Stimulated activated CD4-positive, alpha-beta T cell treated with anti-CD3 and anti-CD28 coated beads, Interleukin-15, amount 100 ng/mL, for 24 hours (primary cell): ENCODE measurements around the gene SS18L1.
A peak's percentile ranks its signal among the peaks of the same experiment; 100 is the strongest.

Experiments used
- DNase-seq: peaks from one replicate; pipeline ENCODE4 v3.0.0-alpha.2; 2020

SS18L1 gene

DNA sequence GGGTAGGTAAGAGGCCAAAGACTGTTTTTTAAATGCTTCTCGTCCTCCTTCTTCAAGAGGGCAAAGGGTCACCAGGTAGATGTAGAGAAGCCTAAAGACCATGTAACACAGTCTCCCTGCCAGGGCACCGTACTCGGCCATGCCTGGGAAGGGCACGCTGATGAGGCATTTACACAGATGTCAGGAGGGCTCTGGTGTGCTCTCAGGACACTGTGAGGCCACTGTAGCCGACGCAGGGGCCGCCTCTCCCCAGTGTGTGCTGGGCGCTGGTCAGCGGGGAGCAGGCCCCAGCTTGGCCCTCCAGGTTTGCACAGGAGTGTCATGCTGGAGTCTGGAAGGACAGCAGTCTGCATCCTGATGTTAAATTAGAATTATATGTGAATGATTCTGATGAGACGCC, 32.1 kb downstream of the SS18L1 start:
- DNase-seq: no peak

DNA sequence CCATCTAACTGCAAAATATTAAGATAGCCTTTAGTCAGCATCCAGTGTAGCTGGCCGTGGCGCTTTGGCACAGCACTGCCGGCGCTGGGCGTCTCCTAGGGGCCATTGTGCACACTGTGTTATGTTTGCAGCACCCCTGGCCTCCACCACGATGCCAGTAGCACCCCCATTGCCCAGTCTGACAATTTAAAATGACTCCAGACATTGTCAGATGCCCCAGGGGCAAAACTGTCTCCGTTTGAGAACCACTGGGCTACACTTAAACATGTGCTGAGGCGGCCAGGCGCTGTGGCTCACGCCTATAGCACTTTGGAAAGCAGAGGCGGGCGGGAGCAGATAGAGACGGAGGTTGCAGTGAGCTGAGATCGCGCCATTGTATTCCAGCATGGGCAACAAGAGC, 33.3 kb downstream of the SS18L1 start:
- no peak for DNase-seq

DNA sequence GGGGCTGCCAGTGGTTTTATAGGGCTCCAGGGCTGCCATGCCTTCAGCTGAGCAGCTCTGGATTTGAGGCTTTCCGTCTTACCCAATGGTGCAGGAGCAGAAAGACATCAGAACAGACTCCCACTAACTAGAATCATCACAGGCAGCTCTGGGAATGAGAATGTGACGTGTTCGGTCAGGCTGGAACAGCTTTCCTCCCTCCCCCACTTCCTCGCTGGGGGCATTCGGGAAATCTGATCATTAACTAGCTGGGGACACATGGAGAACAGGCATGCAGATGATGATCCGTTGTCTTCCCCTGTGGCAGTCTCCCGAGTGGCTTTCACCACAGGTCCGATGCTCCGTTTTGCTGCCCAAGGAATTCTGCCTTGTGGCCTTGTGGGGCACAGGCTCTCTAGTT, 33.7 kb downstream of the SS18L1 start:
- DNase-seq: no peak

DNA sequence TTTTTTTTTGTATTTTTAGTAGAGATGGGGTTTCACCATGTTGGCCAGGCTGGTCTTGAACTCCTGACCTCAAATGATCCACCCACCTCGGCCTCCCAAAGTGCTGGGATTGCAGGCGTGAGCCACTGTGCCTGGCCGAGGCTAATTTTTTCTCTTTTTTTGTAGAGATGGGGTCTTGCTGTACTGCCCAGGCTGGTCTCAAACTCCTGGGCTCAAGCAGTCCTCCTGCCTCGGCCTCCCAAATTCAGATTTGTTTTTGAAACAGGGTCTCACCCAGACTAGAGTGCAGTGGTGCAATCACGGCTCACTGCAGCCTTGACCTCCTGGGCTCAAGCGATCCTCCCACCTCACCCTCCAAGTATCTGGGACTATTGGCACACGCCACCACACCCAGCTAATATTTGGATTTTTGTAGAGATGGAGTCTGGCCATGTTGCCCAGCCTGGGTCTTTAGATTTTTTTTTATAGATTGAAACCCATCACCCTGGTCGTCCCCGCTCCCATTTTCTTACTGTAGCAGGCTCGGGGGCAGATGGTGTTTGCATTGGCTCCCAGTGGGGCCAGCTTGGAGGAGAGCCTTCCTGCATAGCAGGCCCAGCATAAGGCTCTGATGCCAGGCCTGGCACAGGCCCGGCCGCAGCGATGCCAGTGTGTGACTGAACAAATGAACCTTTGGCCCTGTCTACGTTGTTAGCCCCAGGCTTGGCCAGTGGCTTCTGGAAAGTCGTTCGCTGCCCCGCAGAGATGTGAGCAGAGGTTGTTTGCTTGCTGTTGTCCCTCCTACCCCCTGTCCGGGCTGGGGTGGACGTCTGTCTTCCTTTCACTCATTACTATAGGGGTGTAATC, 35.0 kb downstream of the SS18L1 start:
- DNase-seq: no peak

DNA sequence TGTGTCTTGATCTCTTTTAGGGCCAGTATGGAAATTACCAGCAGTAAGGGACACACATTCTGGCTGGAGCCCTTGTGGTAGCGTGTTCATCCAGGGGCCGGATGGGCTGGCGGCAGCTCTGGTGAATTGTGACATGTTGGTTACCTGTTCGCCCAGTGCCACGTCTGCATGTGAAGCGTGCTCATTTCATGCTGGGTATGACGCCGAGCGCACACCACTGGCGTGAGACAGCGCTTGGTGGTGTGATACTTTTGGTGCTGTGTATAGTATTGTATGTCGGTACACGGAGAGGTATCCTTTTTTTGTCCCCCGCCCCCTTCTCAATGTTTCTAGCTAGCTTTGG, 35.6 kb downstream of the SS18L1 start:
- DNase-seq: no peak

DNA sequence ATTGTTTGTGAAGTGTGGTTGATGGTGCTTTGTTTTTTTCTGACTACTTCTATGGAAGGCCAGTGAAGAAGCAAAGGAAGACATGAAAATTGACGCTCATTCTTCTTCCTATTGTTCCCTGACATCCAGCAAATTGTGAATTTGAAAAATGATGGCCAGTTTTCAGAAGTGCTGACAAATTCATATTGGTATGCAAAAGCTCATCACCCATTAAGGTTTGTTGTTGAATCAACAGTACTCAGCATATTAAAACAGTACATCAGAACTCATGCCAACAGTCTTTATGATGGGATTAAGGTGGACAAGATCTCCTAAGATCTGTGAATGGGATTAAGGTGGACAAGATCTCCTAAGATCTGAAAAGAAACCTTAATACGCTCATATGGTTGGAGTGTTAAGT, 38.2 kb downstream of the SS18L1 start:
- no peak for DNase-seq

DNA sequence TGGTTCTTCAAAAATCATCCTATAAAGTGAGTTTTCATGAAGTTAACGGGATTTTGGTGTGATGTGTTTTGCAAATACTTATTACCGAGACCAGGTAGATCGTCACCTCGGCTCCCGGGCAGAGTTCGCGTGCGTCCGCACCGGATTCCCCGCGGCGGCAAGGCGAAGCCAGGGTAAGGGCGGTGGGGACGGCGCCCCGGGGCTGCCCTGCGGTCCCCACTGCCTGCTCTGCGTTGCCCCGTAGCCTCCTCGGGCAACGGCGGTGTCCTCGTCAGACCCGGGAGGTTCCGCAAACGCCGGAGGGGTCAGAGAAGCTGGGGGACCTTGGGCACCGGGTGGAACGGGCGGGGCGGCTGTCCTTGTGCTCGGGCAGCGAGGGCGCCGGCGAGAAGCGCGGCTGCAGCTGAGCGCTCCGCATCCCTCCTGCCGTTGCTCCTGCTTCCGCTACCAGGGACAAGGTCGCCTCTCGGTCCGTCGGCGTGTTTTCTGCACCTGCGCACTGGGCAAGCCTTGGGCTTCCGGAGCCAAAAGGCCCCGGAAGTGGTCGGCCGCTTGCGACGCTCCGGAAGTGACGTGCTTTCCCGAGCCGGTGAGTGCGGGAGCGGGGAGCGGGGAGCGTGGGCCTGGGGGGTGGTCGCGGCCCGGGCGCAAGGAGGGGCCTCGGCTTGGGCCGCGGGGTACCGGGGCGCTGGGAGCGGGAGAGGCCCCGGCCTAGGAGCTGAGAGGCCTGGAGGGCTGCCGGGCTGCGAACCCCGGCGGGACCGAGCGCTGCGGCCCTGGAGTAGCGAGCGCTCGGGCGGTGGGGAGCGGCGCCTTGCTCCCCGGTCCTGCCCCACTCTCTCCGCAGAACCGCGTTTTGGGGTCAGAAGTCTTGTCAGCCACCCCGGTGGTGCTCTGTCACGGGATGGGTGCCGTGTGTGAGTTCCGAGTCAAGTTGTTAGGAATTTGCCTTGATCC, 39.2 kb downstream of the SS18L1 start, which contains the start of gene MTG2:
Gene MTG2, plus strand, starts transcription at position 560 of the 957 bp plus-strand sequence. CDS start 10,393 bp downstream, outside the sequence.
- peak; percentile 96 for DNase-seq

DNA sequence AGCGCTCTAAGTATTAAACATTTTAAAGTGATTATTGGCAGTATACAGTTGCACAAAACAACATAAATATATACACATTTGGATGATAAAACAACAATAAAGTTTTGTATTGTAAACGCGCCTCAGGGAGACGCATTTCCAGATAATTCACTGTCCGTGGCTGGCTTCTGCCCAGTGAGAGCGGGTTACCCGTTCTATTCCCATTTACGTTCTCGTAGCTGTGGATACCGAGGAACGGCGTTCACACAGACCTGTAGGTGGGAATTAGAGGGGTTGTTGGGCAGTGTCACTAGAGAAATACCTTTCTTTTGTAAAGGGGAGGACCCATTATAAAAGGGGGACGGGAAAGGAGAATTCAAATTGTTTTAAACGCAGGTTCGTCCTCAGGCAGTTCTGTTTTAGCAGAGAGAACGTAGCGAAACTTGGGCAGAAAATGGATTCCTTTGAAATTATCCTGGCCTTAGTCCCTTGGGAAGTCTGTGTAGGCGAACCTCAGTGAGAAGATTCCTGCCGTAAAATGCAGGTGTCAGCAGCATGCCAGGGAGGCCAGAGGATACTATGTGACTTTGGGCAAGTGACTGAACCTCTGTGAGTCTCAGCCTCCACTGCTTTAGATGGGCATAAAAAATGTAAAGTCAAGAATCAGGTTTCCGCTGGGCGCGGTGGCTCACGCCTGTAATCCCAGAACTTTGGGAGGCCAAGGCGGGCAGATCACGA, 40.0 kb downstream of the SS18L1 start:
- DNase-seq: no peak

DNA sequence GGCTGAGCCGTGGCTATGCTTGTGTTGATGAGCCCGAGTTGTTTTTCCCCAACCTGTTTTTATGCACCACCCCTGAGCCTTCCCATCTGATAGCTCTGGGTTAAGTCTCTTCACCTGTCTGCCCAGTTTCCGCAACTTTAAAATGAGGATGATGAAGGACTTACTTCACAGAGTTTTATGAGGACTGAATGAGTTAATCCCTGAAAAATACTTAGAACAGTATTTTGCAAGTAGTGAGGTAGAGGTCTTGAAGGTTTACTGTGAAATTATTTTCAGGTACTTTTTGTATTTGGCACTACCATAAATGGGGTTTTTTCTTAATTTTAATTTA, 42.5 kb downstream of the SS18L1 start:
- no peak for DNase-seq

DNA sequence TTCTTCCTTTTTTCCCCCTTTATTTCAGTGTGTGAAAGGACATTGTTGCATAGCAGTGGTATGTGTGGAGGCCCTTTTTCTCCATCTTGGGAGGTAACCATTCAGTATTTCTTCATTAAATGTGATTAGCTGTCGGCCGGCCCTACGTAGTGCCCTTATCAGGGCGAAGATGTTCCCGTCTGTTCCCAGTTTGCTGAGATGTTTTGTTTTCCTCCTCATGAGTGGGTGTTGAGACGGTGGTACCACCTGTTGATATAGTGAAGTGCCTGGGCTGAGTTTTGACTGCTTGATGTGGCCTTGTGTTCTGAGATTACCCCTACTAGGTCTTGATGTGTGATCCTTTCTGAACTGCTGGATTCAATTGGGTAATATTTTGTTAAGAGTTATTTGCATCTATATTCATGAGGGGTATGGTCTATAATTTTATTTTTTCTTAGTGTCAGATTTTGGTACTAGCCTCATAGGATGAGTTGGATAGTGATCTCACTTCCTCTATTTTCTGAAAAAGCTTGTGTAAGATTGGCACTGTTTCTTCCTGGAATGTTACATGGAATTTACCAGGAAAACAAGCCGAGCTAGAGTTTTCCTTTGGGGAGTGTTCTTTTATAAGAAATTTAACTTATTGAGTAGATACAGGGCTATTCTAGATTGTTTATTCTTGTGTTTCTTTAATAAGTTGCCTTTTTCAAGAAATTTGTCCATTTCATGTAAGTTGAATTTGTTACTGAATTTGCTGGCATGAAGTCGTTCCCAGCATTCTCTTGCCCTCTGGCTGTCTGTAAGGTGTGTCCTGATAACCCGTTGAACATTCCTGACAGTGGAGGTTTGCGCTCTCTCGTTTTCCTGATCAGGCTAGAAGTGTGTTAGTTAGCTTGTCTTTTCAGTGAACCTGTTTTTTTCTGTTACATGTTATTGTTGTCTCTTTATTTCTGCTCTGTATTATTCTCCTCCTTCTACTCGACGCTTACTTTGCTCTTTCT, 43.6 kb downstream of the SS18L1 start:
- no peak for DNase-seq

DNA sequence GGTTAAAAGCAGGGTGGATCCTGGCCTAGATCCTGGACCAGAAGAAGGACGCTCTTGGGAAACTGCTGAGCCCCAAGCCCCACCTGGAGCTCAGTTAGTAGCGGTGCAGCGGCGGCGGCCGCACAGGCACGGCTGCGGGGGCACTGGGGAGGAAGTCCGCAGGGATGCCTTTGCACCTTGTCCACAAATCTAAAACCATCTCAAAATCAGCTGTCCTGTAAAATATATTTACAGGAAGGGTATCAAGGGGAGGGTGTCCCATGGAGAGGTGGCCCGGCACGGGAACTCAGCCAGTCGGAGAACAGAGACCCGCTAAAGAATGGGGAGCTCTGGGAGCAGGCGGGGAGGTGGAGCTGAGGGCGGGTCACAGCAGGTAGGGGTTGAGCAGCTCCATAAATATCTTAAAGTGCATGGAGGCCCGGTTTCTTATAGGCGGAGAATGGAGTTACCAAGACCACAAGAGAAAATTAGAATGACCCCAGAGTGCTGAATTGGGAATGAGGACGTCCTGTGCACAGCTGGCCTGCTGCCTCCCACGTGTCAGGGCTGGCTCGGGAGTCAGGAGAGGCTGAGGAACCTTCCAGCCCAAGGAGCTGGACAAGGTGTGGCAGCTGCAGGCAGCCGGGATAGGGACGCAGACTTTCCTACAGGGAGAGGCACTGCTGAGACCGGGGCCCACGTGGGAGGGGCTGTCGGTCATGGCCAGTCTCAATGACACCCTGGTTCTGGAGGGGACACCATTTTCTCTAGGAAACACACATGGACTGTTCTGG, 47.3 kb downstream of the SS18L1 start:
- DNase-seq: no peak

DNA sequence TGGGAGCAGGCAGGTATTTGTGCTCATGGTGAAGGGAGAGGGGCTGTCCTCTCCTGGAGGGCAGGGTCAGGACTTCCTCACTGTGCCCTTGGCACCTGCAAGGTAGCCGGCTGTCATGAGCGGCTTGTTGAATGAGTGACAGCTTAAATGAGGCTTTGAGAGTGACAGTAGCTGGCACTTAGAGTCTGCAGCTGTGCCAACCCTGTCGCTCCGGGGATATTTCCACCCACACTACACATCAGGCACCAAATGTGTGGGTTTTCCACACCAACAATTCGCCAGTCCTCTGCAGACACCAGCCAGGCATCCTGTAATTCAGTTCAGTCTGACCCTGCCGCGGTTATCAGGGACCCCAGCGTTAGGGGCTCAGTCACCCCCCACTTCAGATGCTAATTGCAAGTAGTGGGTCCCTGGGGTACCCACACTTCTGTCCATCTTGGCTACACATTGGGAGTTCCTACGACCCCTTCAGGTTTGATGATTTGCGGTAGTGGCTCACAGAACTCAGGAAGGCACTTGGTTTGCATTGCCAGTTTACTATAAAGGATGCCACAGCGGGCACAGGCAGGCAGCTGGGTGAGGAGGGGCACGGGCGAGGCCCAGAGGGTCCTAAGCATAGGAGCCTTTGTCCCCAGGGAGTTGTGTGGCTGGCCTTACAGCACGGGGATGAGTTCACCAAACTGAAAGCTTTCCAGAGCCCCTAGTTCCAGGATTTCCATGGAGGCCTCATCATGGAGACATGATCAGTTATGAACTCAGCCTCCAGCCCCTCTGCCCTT, 48.4 kb downstream of the SS18L1 start:
- no peak for DNase-seq

DNA sequence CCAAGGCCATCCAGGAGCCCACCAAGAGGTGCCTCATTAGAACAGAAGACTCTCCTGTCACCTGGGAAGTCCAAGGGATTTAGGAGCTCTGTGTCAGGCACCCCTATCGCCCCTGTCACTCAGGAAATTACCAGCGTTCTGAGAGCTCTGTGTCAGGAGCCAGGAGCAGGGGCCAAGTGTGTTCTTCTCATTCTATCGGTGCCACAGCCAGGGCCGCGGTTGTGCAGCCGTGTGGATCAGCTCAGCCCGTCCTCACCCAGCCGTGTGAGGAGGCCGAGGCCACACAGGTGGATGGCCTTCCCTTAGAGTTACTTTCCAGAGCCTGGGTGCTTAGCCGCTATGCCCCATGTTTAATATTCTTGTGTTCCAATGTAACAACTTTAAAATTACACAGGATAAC, 49.1 kb downstream of the SS18L1 start:
- DNase-seq: no peak

DNA sequence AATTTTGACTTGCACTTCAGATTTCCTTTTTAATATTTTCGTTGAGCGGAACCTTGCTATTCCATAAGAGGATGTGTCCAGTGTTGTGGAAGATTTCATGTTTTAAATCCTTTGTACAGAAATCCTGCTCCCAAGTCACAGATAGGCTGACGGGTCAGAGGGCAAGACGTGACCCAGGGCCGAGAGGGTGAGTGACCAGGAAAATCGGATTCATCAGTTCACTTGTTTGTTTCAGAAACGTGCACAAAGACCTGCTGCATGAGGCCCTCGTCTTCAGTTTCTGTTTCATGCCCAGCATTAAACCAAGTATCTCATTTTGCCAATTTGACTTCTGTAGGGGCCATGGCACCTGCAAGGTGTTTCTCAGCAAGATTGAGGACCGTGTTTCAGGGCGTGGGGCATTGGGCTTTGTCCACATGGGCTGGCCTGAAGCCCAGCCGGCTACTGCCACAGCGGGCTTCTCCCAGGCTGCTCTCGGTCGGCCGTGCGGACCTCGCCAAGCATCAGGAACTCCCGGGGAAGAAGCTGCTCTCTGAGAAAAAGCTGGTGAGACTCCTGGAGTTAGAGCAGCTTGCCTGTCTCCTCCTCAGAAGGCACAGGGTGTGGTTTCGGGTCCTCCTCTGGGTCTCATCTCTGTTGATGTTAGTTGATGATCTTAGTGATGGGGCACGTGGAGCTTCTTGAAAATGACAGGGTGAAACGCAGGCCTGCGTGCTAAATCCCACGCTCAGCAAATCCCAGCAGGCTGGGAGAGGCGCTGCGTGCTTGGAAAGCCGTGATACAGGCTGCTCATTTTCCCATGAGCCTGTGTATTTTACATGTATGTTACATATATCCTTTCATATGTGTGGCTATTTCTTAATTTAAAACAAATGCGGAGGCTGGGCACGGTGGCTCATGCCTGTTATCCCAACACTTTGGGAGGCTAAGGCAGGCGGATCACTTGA, 49.8 kb downstream of the SS18L1 start:
- DNase-seq: no peak

DNA sequence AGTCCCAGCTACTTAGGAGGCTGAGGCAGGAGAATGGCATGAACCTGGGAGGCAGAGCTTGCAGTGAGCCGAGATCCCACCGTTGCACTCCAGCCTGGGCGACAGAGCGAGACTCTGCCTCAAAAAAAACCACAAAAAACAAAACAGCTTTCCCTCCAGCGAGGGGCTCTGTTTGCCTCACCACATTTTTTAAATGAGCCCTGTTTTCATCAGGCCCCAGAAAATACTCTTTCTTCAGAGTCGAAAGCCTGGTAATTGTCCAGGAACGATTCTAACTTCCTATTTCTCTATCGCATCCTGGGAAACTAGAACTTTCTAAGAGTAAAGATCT, 51.5 kb downstream of the SS18L1 start:
- DNase-seq: no peak

DNA sequence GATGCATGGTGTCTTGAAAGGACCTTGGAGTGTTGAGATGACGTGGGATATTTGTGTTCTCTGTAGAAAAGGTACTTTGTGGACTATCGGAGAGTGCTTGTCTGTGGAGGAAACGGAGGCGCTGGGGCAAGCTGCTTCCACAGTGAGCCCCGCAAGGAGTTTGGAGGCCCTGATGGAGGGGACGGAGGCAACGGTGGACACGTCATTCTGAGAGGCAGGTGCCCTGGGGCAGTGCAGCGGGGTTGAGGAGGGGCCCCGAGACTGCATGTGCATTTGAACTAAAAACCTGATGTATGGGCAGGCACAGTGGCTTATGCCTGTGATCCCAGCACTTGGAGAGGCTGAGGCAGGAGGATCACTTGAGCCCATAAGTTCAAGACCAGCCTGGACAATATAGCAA, 52.2 kb downstream of the SS18L1 start:
- no peak for DNase-seq

DNA sequence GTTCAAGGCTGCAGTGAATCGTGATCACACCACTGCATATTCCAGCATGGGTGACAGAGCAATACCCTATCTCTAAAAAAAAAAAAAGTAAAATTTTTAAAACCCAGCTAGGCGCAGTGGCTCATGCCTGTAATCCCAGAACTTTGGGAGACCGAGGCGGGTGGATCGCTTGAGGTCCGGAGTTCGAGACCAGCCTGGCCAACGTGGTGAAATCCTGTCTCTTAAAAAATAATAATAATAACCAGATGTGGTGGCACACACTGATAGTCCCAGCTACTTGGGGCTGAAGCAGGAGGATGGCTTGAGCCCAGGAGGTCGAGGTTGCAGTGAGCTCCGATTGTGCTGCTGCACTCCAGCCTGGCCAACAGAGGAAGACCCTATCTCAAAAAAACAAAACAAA, 52.7 kb downstream of the SS18L1 start:
- no peak for DNase-seq

DNA sequence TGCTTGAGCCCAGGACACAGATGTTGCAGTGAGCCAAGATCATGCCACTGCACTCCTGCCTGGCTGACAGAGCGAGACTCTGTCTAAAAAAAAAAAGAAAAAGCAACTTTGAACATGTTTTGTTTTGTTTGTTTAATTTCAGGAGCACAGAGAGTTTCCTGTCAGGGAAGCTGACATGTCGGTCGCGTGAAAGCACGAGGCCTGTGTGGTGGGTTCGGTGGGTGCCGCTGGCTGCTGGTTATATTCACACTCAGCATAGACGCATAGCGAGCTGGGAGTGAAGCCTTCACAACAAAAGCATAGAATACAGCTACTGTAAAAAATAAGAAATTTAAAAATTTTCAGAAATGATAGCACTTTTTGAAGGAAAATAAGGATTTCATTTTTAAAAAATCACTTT, 53.7 kb downstream of the SS18L1 start:
- no peak for DNase-seq

DNA sequence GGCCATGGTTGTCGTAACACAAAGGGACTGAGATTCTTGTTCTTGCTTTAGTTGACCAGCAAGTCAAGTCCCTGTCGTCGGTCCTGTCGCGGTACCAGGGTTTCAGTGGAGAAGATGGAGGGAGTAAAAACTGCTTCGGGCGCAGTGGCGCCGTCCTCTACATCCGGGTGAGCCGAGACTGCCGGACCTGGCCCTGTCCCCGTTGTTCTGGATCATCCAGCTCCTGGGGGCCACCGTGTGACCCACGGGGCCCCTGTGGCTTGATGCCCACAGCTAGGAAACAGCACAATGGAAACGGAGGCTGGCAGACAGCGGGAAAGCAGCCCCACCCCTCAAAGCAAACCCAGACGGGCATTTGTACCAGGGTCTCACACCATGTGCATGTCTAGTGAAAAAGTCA, 54.2 kb downstream of the SS18L1 start:
- no peak for DNase-seq

DNA sequence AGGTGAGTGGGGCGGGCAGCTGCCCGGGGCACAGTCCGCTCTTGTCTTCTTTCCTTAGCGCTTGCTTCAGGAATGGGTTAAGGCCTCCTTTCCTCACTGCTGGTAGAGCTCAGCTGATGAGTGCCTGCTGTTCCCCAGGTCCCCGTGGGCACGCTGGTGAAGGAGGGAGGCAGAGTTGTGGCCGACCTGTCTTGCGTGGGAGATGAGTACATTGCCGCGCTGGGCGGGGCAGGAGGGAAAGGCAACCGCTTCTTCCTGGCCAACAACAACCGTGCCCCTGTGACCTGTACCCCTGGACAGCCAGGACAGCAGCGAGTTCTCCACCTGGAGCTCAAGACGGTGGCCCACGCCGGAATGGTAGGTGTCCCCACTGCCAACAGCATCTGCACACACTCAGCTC, 54.9 kb downstream of the SS18L1 start:
- no peak for DNase-seq
